Heart right ventricle (tissue), 16 donors: ENCODE measurements around the gene UTS2B. TPM values are rescaled to one million over a fixed set of nuclear protein-coding genes. Genes with fewer than 3 reads are reported as not detected.

ENCODE experiments used
- ATAC-seq, 8 donors: fragments of 200-7000 bp; cut with Tn5 transposase; one replicate each; pipeline ENCODE4 v1.9.1; 2020; ENCODE audit warnings: mild to moderate bottlenecking in 8 of 8, moderate library complexity in 8 of 8, moderate number of reproducible peaks in 1 of 8
- DNase-seq, 2 donors: peaks; one replicate each; pipeline ENCODE4 v3.0.0-alpha.2; 2020
- H3K27ac ChIP-seq, 10 donors: fragments of 200-600 bp; sonication (generic) in 2 of 10; one replicate each; pipeline versions ENCODE4 v1.5.0 to v1.8.0; 2020 to 2022; ENCODE audit warnings: mild to moderate bottlenecking in 3 of 10
- H3K27me3 ChIP-seq, 7 donors: fragments of 200-600 bp; one replicate each; pipeline ENCODE4 v1.8.0; 2021 to 2022; ENCODE audit warnings: mild to moderate bottlenecking in 2 of 7
- H3K36me3 ChIP-seq, 9 donors: fragments of 200-600 bp; sonication (generic) in 1 of 9; one replicate each; pipeline versions ENCODE4 v1.5.0 to v1.8.0; 2020 to 2022; ENCODE audit warnings: mild to moderate bottlenecking in 2 of 9
- H3K4me1 ChIP-seq, 9 donors: fragments of 200-600 bp; sonication (generic) in 1 of 9; one replicate each; pipeline versions ENCODE4 v1.5.0 to v1.8.0; 2020 to 2022; ENCODE audit warnings: mild to moderate bottlenecking in 4 of 9
- H3K4me3 ChIP-seq, 10 donors: fragments of 200-600 bp; sonication (generic) in 2 of 10; one replicate each; pipeline versions ENCODE4 v1.5.0 to v1.8.0; 2020 to 2022; ENCODE audit warnings: mild to moderate bottlenecking in 7 of 10, moderate library complexity in 2 of 10
- H3K9me3 ChIP-seq, 11 donors: fragments of 200-600 bp in 10 of 11; sonication (generic) in 2 of 11; one replicate each; pipeline versions ENCODE4 v1.5.0 to v1.8.0; 2013 to 2022; ENCODE audit warnings: mild to moderate bottlenecking in 2 of 11, control low read depth in 1 of 11, moderate library complexity in 1 of 11
- WGBS, 2 donors: extraction: QIAGEN DNeasy Blood & Tissue Kit; methylation state at CpG; one replicate each; pipeline ENCODE4 v1.1.7; 2013; ENCODE audit warnings: inconsistent platforms in 1 of 2; 5-methylcytosine and 5-hydroxymethylcytosine counted together
- intact Hi-C, 10 donors: fragments of 100-400 bp; cut with DNase I; formaldehyde crosslinking; loops; one replicate each; pipeline versions ENCODE4 v1.11.1 to v1.14.2; 2022
- polyA plus RNA-seq, 2 donors: library from polyadenylated mRNA; stranded (reverse); fragments of 200-250 nt; gene quantifications; one replicate each; pipeline ENCODE4 v1.2.3, GENCODE V29; 2013
- total RNA-seq, 10 donors: library from RNA; stranded (reverse); fragmentation: NEBNext Ultra II Directional in 3 of 10; extraction: Animal tissue kit (Norgen Biotek cat#: 25700) in 3 of 10; gene quantifications; one replicate each; pipeline versions ENCODE4 v1.2.1 to v1.2.4, GENCODE V29; 2021 to 2023
- TF ChIP-seq, protein P1 (sequence below), 9 donors: fragments of 200-600 bp; sonication (generic) in 2 of 9; IDR thresholded peaks; one replicate each; pipeline versions ENCODE4 v1.5.0 to v1.8.0; 2021 to 2022; ENCODE audit warnings: antibody characterized with exemption in 9 of 9, mild to moderate bottlenecking in 5 of 9, moderate library complexity in 1 of 9
- donor health status: Arrhythmogenic right ventricular cardiomyopathy.
- donor health status: ischemic (EF 13 %, LVEDD 7.1; RV severe dilation, severe dysfunction).
- donor health status: healthy with polysubstance abuse.
- donor health status: DM: no; HTN: yes; CAD: no.
- donor health status: DM: no; HTN: no; CAD: no.
- donor health status: ischemic (EF 25% LVEDD 6.9; RV normal size, moderate dysfunction).
- donor health status: ischemic (EF 25% LVEDD 5.7; RV mildly dilated, moderate dysfunction).
- donor health status: healthy.
- donor health status: DM: yes; HTN: yes; CAD: no.
- donor health status: Ischemic cardiomyopathy.
- donor health status: ischemic (EF 35%, LVEDD 5.7; RV mildly dilated, moderate dysfunction).
- donor health status: nonischemic (EF 11% LVEDD 7.7; RV severe dilation, severe dysfunction).
- donor health status: DM: yes; HTN: yes; CAD: no.
- donor health status: PGD.
- donor health status: ischemic (EF 29% LVEDD 5.4; RV normal size, mild dysfunction).
- donor health status: nonischemic (EF 23%, LVEDD 6.1; RV moderate dilation, normal function).

The UTS2B gene
- total and polyA plus RNA-seq, 12 donors = 0.10 to 0.53 (median 0.25) TPM; not detected in 5

DNA sequence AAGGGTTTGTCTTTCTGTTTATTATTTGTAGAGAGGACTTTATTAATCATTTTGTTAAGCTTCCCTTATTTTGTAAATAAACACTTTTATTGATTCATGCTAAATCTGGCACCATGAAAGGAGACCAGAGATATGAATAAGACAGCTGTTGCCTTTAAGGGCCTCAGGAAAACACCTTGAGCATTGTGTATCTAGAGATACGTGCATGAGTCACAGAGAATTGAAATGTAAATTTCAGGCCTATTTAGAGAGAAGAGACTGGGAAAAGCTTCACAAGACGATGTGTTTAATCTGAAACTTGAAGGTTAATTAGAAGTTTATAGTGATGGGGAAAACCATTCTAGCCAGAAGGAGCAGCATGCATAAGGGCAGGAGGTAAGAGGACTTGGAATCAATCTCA is 28.6 kb upstream of the UTS2B start:
- peaks cover 0 to 68% (median 11%) of the 10 kb centered on the region in 9 donors for H3K36me3 ChIP-seq

DNA sequence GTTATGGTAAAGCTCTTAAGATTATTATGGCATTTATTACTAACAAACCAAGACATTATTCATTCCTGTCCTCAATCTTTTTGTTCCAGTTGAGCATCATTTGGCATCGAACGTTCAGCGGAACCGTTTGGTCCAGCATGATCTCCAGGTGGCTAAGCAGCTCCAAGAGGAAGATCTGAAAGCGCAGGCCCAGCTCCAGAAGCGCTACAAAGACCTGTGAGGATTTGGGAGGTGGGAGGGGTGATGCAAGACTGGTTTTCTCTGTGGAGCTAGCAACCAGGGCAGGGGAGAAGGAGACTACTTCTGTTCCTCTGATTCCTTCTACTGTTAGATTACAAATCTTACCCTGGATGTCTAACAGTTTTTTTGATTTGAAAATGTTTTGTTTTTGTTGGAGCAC is 27.6 kb upstream of the UTS2B start:
- no peak for ATAC-seq
- Histone ChIP-seq H3K4me1 (peaks cover 5 to 53% (median 43%) of the 10 kb centered on the region in 9 donors), H3K27ac (no peak overlapping the region), H3K4me3 (no peak overlapping the region), H3K36me3 (peaks cover 0 to 58% (median 11%) of the 10 kb centered on the region in 9 donors), H3K9me3 (no peaks in the 10 kb centered on the region), H3K27me3 (no peaks in the 10 kb centered on the region)
- no peak for DNase-seq
- TF ChIP-seq, protein P1, sequence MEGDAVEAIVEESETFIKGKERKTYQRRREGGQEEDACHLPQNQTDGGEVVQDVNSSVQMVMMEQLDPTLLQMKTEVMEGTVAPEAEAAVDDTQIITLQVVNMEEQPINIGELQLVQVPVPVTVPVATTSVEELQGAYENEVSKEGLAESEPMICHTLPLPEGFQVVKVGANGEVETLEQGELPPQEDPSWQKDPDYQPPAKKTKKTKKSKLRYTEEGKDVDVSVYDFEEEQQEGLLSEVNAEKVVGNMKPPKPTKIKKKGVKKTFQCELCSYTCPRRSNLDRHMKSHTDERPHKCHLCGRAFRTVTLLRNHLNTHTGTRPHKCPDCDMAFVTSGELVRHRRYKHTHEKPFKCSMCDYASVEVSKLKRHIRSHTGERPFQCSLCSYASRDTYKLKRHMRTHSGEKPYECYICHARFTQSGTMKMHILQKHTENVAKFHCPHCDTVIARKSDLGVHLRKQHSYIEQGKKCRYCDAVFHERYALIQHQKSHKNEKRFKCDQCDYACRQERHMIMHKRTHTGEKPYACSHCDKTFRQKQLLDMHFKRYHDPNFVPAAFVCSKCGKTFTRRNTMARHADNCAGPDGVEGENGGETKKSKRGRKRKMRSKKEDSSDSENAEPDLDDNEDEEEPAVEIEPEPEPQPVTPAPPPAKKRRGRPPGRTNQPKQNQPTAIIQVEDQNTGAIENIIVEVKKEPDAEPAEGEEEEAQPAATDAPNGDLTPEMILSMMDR (IDR thresholded peaks at IDR 0.05) = no peak
- intact Hi-C loops = no loop called here
- 85 to 87% methylated on average over 6 of the region's 6 CpGs for WGBS, 2 donors

More for the DNA sequence above, 28.6 kb upstream of the UTS2B start:
- Histone ChIP-seq H3K27ac (no peak overlapping the region), H3K4me3 (no peak overlapping the region), H3K9me3 (no peaks in the 10 kb centered on the region), H3K27me3 (no peaks in the 10 kb centered on the region), H3K4me1 (peaks cover 5 to 42% (median 34%) of the 10 kb centered on the region in 9 donors)
- DNase-seq (no peak), ATAC-seq (no peak)
- 78 to 85% methylated on average over 2 of the region's 2 CpGs for WGBS, 2 donors
- TF ChIP-seq, protein P1 (IDR thresholded peaks at IDR 0.05) = no peak
- intact Hi-C loops = no loop called here

DNA sequence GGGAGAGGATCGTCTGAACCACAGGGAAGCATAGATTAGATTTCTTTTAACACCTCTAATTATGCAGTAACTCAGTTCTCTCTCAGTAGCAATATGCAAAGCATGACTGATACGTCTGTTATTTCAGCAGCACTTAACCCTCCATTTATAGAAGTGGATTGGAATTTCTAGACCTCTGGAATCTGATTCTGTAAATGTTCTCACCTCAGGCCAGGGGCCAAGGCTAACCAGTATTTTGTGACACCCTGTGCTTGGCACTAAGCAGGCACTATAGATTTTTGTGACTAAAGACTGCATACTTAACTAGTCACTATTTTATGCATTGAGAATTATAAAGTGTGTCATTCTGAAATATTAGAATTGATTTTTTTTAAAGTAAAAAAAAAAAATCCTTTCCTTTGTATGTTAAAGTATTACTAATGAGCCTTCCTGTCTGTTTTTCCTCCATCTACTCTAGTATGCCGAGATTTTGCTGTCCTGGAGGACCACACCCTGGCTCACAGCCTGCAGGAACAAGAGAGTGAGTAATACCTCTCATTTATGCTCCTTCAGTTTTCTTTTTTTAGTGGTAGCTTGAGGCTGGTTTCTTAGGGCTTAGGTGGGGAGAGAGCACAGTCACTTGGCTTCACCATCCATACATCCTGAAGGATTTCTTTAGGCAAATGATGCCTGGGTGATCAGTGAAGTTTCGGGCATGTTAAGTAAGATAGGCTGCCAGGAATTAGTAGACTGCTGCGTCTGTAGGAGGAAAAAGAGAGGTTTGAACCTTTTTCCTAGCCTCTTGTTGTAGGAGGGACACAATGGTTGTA is 26.5 kb upstream of the UTS2B start:
- Histone ChIP-seq H3K27me3 (no peaks in the 10 kb centered on the region), H3K36me3 (peaks cover 0 to 47% (median 8%) of the 10 kb centered on the region in 9 donors), H3K9me3 (no peaks in the 10 kb centered on the region), H3K4me3 (peak overlapping the region in 4 of 10 donors; percentile 2 to 32 (median 12)), H3K27ac (peak overlapping the region in 8 of 10 donors; percentile 24 to 69 (median 57)), H3K4me1 (peaks cover 5 to 63% (median 53%) of the 10 kb centered on the region in 9 donors)
- intact Hi-C loops = no loop called here
- WGBS, 2 donors = 43 to 51% methylated on average over 5 of the region's 5 CpGs
- DNase-seq (peak in 1 of 2 donors; percentile 16), ATAC-seq (peak; percentile 57 to 85 (median 76))
- TF ChIP-seq, protein P1 (IDR thresholded peaks at IDR 0.05) = no peak

DNA sequence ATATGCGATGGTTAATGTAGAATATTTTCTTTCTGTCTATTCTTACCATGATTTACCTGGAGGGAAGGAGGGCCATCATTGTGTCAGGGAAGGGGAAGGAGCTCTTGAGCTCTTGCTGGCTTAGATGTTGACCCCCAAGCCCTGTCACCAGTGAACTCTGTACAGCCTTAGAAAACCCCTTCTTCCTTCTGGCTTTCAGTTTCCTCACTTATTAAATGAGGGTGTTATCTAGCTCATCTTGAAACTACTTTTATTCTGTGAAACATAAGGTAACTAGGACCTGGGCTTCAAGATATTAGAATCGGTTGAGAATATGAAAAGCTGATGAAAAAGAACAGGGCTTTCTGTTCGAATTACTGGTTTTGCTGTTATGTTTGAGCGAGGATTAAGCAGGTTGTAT is 25.1 kb upstream of the UTS2B start:
- WGBS, 2 donors = 96 to 98% methylated on average over 4 of the region's 4 CpGs
- ATAC-seq = no peak
- Histone ChIP-seq H3K4me1 (peaks cover 5 to 78% (median 68%) of the 10 kb centered on the region in 9 donors), H3K9me3 (no peaks in the 10 kb centered on the region), H3K36me3 (peaks cover 0 to 32% (median 0%) of the 10 kb centered on the region in 9 donors), H3K27me3 (no peaks in the 10 kb centered on the region), H3K4me3 (no peak overlapping the region), H3K27ac (peak overlapping the region in 1 of 10 donors; percentile 20)
- DNase-seq = no peak
- intact Hi-C loops = no loop called here
- TF ChIP-seq, protein P1 (IDR thresholded peaks at IDR 0.05) = no peak
